Activated CD8-positive, alpha-beta memory T cell treated with anti-CD3 and anti-CD28 coated beads for 24 hours (primary cell): Measurements from ENCODE around the gene MAML1.
A peak's percentile ranks its signal among the peaks of the same experiment; 100 is the strongest.
"Not testable (repeated sequence)": the region's sequence is repeated elsewhere in the genome, so short reads cannot be mapped to it uniquely, and the experiment has no call there.

Experiments
- DNase-seq: peaks from one replicate; pipeline ENCODE4 v3.0.0-alpha.2; 2020

MAML1 gene

DNA sequence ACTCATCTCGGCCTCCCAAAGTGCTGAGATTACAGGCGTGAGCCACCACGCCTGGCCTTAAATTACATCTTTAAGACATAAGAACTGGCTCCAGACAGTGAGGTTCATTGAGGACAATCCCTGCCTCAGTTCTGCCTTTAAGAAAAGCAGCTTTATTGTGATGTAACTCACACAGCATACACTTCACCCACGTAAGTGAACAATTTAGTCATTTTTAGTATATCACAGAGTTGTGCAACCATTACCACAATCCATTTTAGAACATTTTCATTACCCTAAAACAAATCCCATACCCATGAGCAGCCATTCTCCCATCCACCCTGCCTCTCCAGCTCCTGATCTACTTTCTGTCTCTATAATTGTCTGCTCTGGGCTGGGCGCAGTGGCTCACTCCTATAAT, 37.2 kb downstream of the MAML1 start:
- no peak for DNase-seq

- no peak for DNase-seq
Observed at GRCh38 chr5:179771311-179771895, 38.8 kb downstream of the MAML1 start.

GRCh38 chr5:179772351-179772750, 39.7 kb downstream of the MAML1 start:
- no peak for DNase-seq

GRCh38 chr5:179773686-179774040, 41.0 kb downstream of the MAML1 start:
- DNase-seq = no peak

- DNase-seq = no peak
Observed at GRCh38 chr5:179774442-179774841, 41.8 kb downstream of the MAML1 start.

DNA sequence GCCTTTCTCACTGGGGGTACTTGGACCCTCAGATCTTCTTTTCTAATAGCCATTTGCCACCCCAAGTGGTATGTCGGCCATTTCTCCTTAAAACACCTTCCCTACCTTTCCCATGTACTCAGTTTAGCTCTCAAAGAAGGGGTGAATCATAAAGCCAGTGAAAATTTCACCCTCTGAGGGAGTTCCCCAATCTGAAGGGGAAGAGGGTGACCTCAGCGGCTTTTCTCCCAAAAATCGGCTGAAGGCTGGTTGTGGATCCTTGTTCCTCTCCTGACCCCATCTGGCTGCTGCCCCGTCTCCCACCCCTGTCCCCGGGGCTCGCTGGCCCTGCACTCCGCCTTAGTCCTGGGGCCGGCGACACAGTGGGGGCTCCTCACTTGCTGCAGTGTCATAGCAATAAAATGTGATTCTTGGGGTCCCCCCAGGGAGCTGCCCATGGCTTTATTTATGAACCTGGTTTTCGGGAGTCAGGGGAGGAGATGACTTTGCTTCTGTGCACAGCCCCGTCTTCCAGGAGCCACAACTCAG, 43.9 kb downstream of the MAML1 start:
- DNase-seq = no peak

- no peak for DNase-seq
Observed at GRCh38 chr5:179777456-179777855, 44.8 kb downstream of the MAML1 start.

DNA sequence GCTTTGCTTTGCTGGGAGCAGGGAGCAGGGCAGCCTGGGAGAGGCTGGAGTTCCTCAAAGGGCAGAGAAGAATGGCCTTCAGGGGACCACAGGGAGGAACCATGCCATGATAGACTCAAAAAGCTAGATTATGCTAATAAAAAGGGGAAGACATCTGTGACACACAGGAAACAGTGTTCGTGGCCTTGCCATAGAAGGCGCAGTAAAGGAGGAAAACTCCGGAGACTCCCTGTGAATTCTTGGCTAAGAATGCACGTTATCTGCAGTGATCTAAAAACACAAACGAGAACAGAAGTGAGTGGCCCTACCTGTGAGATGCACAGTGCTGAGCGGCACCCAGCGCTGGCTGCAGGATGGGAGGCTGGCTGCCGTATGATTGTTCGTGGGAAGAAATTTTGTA, 45.3 kb downstream of the MAML1 start:
- DNase-seq = no peak

DNA sequence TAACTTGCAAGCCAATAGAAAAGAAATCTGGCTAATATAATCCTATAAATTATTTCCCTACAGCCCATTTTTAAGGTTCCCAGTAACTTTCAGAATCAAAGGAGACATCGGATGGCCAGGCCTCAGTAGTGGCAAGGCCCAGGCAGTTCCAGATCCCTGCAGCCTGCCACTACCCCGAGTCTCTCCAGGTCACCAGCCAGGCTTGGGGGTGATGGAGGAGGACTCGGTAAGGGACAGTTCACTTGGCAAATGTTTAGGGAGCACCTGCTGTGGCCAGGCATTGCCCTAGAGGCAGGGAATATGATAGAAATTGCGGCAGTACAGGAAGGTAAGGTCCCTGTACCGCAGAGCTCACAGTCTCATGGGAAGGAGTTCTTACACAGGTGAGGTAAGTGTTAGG, 46.0 kb downstream of the MAML1 start:
- no peak for DNase-seq

DNA sequence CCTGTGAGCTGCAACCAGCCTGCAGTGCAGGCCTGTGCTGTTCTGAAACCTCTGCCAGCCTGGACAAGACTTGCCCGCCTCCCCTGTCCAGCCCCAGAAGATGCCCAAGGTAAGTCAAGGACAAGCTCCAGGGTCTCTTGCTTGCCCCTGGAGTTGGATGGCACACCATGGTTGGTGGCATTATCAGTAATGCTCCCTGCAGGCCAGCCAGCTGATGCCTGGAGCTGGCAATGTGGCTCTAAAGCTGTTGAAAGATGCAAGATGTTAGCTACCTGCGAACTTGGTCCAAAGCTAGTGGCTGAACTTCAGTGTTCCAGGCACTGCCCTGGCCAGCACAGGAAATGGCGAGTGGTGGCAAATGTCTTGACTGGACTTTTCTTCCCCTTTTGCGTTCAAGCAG, 47.2 kb downstream of the MAML1 start:
- DNase-seq = no peak

DNA sequence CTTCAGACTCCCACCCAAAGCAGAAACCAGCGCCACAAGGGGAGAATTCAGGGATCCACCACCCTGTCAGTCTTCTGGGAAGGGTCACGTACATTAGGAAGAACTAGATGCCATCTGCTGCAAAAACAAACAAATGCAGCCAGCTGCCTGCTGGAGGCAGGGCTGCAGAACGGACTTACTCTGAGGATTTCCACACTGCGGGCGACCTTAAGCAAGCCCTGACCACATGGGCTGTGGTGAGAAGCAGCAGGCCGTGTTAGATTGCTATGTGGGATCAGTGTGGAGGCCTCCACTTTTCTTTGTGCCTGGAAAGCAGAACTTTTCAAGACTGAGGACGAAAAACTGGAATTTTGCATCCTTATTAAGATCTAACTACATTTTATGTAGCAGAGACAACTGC, 47.7 kb downstream of the MAML1 start:
- no peak for DNase-seq

GRCh38 chr5:179781846-179782245, 49.2 kb downstream of the MAML1 start:
- DNase-seq = no peak

GRCh38 chr5:179783128-179783527, 50.5 kb downstream of the MAML1 start:
- no peak for DNase-seq

DNA sequence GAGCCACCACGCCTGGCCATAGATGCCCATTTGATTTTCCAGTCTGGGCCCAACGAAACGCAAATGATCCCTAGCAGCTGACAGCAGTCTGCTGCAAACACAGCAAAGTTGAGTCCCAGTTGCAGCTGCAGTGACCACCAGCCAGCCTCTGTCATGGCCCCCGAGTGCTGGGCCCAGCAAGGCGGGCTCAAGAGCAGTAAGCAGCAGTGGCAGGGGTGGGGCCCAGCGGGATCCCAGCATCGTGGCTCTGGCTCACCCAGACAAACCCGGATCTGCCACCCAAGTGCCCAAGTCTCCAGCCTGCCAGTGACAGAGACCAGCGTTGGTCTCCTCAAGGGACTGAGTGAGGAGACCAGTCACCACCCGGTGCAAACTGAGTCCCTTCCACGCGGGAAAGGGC, 54.2 kb downstream of the MAML1 start:
- DNase-seq = no peak

- DNase-seq = no peak
Observed at GRCh38 chr5:179788193-179788854, 55.7 kb downstream of the MAML1 start.

DNA sequence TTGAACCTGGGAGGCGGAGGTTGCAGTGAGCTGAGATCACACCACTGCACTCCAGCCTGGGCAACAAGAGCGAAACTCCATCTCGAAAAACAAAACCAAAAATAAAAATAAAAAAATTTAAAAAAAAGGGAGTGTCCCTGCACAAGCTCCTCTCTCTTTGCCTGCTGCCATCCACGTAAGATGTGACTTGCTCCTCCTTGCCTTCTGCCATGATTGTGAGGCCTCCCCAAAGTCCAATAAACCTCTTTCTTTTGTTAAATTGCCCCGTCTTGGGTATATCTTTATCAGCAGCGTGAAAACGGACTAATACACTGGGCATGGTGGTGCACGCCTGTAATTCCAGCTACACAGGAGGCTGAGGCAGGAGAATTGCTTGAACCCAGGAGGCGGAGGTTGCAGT, 56.7 kb downstream of the MAML1 start:
- DNase-seq = not testable (repeated sequence)

GRCh38 chr5:179791881-179792611, 59.4 kb downstream of the MAML1 start:
- DNase-seq = no peak

DNA sequence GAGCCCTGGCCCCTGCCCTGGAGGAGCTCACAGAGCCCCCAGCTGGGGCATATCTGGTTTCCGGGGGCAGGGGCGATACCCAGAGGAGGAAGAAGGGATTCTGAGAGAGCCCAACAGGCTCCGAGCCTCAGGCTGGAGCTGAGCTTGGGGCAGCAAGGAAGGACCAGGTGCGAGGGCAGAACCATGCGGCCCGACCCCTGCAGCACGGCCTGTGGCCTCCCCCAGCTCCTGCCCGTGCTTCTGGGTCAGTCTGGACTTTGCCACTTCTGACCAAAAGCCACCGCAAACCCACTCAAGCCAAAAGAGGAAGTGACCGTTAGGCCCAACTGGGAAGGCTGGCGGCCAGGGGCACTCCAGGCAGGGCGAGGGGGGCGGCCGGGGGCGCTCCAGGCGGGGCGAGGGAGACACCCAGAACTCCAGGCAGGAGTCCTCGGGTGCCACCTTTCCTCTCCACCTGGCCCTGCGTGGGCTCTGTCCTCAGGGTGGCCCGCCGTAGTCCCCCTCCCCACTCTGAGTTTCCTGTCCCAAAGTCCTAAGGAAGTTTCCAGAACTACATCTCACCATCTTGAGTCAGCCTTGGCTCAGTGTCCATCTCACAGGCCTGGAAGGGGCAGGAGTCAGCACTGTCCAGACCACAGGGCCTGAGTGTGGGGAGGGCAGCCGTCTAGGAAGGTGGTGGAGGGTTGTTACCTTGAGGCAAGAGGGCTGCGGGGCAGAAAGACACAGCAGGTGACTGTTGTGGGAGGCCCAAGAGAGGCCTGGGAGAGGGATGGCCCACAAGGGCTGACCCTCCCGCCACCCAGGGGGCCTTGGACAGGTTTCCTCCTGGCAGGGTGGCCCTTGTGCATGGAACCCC, 60.2 kb downstream of the MAML1 start:
- no peak for DNase-seq

DNA sequence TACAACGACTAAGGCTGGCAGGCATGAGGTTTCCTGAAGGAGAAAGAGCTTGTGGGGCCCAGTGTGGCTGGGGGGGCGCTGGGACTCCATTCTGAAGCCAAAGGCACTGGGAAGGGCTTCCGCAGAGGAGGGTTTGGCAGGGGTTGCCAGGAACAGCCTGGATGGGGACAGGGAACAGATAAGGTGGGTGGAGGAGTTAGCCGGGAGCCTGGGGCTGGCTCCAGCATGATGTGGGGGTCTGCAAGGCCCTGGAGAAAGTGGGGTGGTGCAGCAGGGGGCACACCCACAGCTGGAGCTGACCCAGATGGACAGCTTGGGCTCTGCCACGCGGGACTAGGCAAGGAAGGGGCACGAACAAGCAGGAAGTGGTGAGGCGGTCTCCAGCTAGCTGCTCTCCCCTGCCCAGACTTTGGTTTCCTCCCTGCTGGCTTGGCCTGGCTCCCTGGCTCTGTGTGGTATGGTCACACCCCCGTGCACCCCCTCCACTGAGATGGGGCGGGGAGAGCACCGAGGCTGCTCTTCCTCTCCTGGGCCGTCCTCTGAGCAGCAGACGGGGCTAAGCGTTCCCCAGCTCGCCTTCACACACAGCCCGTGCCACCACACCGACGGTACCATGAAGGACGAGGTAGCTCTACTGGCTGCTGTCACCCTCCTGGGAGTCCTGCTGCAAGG, 61.0 kb downstream of the MAML1 start, which contains the start of gene LTC4S:
LTC4S (plus strand) TSS at position 519 of the 672 bp plus-strand sequence; CDS start at position 614, 95 bp downstream.
- peak; percentile 70 for DNase-seq

GRCh38 chr5:179794171-179794570, 61.5 kb downstream of the MAML1 start:
- DNase-seq = no peak

- no peak for DNase-seq
Observed at GRCh38 chr5:179794575-179794974, 62.0 kb downstream of the MAML1 start.

GRCh38 chr5:179795049-179795862, 62.6 kb downstream of the MAML1 start:
- DNase-seq = peak; percentile 66
